ENCODE data around the gene GON4L.
"Not testable (repeated sequence)": the region's sequence is repeated elsewhere in the genome, so short reads cannot be mapped to it uniquely, and the experiment has no call there.

GON4L gene

GRCh38 chr1:155745284-155746228 lies 111.5 kb downstream of the GON4L start:
- peak; percentile 81 to 90 for DNase-seq (ENCODE audit: low read depth in 2 of 2)

- DNase-seq (ENCODE audit: low read depth in 2 of 2) = no peak
Measured at GRCh38 chr1:155744711-155745283, 112.2 kb downstream of the GON4L start.

- DNase-seq (ENCODE audit: low read depth in 2 of 2) = no peak
Measured at GRCh38 chr1:155741908-155742307, 115.1 kb downstream of the GON4L start.

GRCh38 chr1:155740995-155741394 lies 116.0 kb downstream of the GON4L start:
- no peak for DNase-seq (ENCODE audit: low read depth in 2 of 2)

GRCh38 chr1:155729031-155729898 lies 127.7 kb downstream of the GON4L start:
- DNase-seq (ENCODE audit: low read depth in 2 of 2) = no peak

GRCh38 chr1:155725142-155725541 lies 131.9 kb downstream of the GON4L start:
- DNase-seq (ENCODE audit: low read depth in 2 of 2) = no peak

- no peak for DNase-seq (ENCODE audit: low read depth in 2 of 2)
Measured at GRCh38 chr1:155719703-155720102, 137.3 kb downstream of the GON4L start.

- not testable (repeated sequence) for DNase-seq (ENCODE audit: low read depth in 2 of 2)
Measured at GRCh38 chr1:155718524-155719115, 138.4 kb downstream of the GON4L start.

- no peak for DNase-seq (ENCODE audit: low read depth in 2 of 2)
Measured at GRCh38 chr1:155717041-155717440, 140.0 kb downstream of the GON4L start.

GRCh38 chr1:155715777-155716176 lies 141.2 kb downstream of the GON4L start:
- DNase-seq (ENCODE audit: low read depth in 2 of 2) = no peak

GRCh38 chr1:155715056-155715455 lies 142.0 kb downstream of the GON4L start:
- not testable (repeated sequence) for DNase-seq (ENCODE audit: low read depth in 2 of 2)

GRCh38 chr1:155713075-155713474 lies 143.9 kb downstream of the GON4L start:
- no peak for DNase-seq (ENCODE audit: low read depth in 2 of 2)

GRCh38 chr1:155712636-155713035 lies 144.4 kb downstream of the GON4L start:
- DNase-seq (ENCODE audit: low read depth in 2 of 2) = not testable (repeated sequence)

GRCh38 chr1:155711457-155711856 lies 145.6 kb downstream of the GON4L start:
- DNase-seq (ENCODE audit: low read depth in 2 of 2) = not testable (repeated sequence)

GRCh38 chr1:155709391-155709790 lies 147.6 kb downstream of the GON4L start:
- DNase-seq (ENCODE audit: low read depth in 2 of 2) = no peak

GRCh38 chr1:155706139-155706538 lies 150.9 kb downstream of the GON4L start:
- DNase-seq (ENCODE audit: low read depth in 2 of 2) = no peak

GRCh38 chr1:155704414-155704813 lies 152.6 kb downstream of the GON4L start:
- DNase-seq (ENCODE audit: low read depth in 2 of 2) = not testable (repeated sequence)

GRCh38 chr1:155703216-155703615 lies 153.8 kb downstream of the GON4L start:
- no peak for DNase-seq (ENCODE audit: low read depth in 2 of 2)

GRCh38 chr1:155701675-155702074 lies 155.3 kb downstream of the GON4L start:
- not testable (repeated sequence) for DNase-seq (ENCODE audit: low read depth in 2 of 2)

Measured in stimulated activated CD8-positive, alpha-beta memory T cell treated with anti-CD3 and anti-CD28 coated beads, Interleukin-2, amount 100 ng/mL, for 1 hour (primary cell).